HG02571 (cell line): ENCODE measurements around the gene PPP1R13L.
"Not testable (repeated sequence)": the region's sequence is repeated elsewhere in the genome, so short reads cannot be mapped to it uniquely, and the experiment has no call there.

Experiments used
- ATAC-seq: cut with Tn5 transposase; IDR thresholded peaks from one replicate; pipeline ENCODE4 v1.9.1; 2021; ENCODE audit warnings: mild to moderate bottlenecking, moderate library complexity; ENCODE audit not compliant: unreplicated experiment

PPP1R13L gene

DNA sequence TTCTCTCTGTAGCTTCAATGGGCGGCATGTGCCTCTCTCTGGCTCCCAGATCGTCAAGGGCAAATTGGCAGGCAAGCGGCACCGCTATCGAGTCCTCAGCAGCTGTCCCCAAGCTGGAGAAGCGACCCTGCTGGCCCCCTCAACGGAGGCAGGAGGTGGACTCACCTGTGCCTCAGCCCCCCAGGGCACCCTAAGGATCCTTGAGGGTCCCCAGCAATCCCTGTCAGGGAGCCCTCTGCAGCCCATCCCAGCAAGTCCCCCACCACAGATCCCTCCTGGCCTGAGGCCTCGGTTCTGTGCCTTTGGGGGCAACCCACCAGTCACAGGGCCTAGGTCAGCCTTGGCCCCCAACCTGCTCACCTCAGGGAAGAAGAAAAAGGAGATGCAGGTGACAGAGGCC lies 3.3 kb upstream of the PPP1R13L start:
- ATAC-seq, result no peak

DNA sequence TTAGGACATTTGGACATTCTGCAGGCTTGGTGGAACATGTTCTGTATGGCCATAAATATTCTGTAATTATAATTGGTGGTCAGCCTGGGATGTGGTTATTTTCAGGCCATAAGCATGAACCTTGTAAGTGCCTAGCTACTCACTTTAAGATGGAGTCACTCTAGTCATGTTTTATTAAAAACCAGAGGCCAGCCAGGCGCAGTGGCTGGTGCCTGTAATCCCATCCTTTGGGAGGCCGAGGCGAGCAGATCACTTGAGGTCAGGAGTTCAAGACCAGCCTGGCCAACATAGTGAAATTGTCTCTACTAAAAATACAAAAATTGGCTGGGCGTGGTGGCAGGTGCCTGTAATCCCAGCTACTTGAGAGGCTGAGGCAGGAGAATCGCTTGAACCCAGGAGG lies 2.7 kb upstream of the PPP1R13L start:
- not testable (repeated sequence) for ATAC-seq

DNA sequence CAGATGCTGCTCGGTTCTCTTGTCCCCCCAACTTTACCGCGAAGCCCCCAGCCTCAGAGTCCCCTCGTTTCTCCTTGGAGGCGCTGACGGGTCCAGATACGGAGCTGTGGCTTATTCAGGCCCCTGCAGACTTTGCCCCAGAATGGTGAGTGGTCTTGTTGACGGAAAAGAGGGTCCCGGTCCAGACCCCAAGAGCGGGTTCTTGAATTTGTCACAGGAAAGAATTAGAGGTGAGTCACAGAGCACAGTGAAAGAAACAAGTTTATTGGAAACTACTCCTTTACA lies 2.2 kb upstream of the PPP1R13L start:
- no peak for ATAC-seq

DNA sequence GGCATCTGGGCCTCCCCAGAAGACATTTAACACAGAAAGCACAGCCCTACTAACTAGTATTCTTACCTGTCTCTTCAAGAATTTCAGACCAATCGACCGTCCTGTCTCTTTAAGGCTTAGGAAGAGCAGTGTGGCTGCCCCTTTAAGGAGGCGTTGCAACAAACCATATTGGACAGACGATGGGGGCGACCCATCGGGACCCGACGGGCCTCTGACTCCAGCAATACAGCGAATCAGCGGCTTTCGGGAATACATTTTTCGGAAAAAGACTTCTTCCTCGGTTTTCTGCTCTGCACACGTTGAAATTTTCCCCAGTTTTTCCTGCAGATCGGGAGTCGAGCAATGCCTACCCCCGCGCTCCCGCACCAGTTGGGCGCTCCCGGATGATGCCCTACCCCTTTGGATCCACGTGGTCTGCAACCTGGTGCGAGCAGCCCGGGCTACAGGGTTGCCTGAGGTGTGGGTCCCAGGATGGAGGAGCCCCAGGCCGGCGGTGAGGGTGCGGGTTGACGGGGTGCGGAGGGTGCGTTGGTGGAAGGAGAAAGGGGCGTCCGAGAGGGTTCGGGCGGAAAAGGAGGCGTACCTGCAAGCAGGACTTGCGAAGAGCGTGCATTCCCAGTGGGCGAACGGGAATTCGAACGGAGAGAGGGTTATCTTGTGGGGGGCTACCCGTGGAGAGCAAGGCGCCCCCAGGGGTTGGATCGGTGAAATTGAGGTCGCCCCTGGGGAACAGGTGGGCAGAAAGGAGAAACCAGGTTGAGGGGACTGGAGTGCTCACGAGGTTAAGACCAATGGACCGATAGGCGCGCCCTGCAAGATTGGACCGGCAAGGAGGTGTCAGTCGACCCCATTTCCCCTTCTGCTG lies 1.6 kb upstream of the PPP1R13L start, which contains the start of gene POLR1G:
Gene POLR1G (plus strand): TSS at position 419 of the 865 bp plus-strand sequence. CDS start 53 bp downstream, at position 472.
- ATAC-seq, result peak; percentile 78

DNA sequence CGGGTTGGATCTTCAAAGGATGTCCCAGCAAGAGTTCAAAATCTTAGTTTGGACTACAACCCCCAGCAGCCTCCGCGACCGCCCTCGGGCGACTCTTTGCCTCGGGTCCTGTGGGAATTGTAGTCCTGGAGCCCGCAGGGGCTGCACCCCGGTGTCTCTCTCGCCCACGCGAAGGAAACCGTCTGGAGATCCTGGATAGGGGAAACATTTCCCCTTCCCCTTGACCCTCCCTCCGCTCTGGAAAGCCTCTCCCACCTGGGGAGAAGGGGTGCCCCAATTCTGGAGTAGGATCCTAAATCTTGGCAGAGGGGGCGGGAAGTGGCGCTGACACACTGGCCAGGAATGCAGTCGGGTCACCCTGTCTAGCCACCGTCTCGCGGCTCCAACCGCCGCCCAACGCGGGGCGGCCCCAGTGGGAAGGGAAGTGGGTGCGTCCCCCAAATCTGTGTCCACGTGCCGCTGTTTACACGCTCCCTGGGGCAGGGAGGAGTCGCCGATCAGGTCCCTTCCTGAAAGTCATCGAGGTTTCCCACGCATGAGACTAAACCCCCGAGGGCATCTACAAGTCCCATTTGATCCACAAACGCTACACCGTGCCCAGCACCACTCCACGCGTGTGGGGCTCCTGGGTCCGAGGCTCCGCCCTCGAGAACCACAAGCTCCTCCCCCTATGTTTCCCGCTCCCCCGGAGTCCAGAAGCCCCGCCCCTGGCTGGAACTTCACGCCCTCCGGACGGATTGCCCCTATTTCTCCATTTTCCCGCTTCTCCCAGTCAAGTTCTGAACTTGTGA lies 761 bp upstream of the PPP1R13L start:
- peak; percentile 40 for ATAC-seq

DNA sequence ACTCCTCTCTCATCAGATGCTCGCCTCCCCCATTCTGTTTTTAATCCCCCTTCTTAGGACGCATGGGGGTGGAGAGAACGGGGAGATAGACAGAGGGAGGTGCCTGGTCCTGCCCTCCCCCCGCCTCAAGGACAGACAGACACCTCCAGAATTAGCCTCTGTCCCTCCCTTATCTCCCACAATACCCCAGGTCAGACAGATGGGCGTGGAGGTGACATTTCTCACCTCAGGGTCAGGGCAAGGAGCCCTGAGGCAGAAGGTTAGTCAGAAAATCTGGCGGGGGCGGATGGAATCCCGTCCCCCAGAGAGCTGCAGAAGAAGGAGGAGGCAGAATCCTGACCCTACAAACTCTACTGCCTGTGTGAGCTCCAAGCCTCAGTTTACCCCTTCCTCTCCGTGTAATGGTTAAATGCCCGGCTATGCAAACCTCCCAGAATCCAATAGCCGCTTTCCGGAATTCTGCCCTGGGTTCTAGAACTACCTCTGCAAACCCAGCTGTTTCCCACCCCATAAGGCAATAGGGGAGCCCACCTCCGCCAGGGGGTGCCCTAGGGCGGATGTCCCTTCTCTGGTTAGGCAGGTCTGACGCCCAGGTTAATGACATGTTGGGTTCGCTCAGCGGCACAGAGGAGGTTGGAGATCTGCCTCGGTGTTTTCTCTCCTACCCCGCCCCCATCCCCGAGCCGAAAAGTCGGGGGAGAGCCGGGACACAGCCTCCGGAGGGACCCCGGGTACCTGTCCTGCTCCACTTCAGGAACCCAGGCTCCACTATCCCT lies 900 bp downstream of the PPP1R13L start:
- no peak for ATAC-seq

DNA sequence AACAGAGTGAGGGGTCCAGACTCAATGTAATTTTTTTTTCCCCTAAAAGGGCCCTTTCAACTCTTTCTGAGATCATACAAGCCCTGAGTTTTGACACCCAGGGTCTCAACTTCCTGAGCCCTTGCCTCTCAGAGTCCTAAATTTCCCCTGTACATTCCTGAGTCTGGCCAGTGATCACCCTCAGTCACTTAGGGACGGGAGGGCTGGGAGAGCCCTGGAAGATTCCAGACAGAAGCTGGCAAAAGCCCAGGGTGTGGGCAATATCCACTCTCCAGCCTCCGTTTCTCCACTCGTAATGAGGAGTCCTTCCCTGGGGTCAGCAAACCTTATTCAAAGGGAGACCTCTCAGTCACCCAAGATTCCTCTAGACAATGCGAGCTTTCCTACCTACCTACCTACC lies 1.6 kb downstream of the PPP1R13L start:
- ATAC-seq, result no peak

DNA sequence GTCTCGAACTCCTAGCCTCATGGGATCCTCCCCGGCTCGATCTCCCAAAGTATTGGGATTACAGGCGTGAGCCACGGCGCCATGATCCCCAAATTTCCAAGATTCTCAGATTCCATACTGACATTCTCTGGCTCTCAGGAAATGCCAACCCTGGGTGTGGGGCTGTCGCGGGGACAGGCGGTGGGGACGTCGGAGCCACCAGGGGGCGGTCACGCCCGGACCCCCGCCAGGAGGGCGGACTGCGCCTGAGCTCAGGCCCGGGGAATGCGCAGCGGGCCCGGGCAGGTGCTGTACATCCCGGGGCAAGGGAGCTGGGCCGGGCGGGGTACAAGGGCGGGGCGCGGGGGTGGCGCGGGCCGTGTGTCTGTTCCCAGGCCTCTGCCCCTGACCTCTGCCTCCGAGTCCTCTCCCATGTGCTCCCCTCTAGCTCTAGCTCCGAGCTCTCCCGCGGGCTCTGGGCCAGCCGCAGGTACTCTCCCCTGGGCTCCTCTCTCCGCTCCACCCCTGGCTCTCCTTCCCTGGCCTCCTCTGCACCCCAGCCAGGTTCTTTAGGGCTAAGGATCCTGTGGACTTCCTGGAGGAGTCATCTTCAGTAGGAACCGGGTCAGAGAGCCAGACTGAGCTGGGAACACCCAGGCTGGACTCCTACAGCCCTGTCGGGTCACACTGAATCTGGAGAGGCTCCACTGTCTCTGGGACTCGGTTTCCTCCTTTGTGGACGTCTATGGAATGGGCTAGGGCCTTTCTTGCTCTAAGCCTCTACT lies 2.4 kb downstream of the PPP1R13L start:
- ATAC-seq, result no peak

DNA sequence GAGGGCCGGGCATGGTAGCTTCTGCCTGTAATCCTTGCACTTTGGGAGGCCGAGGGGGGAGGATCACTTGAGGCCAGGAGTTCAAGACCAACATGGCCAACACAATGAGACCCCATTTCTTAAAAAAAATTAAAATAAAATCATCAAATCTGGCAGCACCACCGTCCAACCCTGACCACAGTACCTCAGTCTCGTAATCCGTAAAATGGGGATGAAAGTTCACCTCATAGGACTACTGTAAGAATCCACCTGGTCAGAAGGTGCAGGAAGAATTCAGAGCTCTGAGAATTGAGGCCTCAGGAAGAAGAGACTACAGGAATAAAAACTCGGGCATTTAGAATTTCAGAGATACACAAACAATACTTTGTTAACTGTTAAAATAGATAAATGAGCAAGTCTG lies 3.1 kb downstream of the PPP1R13L start:
- ATAC-seq, result no peak

DNA sequence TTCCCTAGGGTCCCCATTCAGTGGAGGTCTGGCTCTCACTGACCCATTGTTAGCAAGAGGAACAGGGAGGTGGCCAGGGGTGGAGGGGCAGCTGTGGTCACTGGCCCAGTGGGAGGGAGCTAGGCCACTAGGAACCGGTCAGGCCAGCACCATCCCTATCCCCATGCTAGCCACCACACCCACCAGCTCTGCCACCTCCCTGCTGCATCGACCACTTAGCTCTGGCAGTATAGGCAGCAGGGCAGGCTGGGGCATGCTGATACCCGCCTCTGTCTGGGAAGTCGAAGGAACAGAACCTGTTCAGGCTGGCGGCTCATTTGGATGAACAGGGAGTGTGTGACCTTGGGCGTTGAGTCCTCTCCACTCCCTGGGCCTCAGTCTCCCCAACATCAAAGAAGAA lies 4.7 kb downstream of the PPP1R13L start:
- no peak for ATAC-seq

DNA sequence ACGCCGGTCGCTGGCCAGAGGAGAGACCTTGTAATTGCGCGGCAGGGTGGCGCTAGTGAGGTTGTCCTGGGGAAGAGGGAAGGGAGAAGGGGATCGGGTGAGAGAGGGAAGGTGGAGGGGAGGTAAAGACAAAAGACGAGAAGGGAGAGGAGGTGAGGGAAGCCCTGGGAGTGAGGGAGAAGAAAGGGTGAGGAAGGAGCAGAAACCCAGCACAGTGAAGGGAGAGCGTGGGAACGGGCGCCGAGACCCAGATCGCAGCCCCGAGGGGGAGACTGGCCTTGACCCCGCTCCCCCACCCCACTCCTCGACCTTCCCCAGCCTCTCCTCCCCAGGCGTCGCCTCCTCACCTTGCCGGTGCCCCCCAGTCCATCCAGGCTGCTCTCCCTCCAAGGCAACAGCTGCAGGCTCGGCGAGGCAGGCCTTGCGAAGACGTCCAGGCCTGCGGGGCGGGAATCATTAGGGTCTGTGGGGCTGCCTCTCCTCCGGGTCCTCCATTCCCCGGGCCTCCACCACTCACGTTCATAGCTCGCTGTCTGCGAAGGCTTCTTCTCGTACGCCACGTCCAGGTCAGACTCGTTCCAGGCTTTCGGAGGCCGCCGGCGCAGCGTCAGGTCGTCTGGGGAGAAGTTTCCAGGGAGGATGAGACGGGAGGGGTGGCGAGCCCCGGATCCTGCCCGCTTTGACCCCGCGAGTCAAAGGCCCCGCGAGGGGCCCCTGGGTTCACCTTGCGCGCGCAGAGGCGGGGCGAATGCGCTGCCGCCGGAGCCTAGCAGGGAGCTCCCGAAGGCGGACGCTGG lies 8.8 kb downstream of the PPP1R13L start:
- ATAC-seq, result no peak

DNA sequence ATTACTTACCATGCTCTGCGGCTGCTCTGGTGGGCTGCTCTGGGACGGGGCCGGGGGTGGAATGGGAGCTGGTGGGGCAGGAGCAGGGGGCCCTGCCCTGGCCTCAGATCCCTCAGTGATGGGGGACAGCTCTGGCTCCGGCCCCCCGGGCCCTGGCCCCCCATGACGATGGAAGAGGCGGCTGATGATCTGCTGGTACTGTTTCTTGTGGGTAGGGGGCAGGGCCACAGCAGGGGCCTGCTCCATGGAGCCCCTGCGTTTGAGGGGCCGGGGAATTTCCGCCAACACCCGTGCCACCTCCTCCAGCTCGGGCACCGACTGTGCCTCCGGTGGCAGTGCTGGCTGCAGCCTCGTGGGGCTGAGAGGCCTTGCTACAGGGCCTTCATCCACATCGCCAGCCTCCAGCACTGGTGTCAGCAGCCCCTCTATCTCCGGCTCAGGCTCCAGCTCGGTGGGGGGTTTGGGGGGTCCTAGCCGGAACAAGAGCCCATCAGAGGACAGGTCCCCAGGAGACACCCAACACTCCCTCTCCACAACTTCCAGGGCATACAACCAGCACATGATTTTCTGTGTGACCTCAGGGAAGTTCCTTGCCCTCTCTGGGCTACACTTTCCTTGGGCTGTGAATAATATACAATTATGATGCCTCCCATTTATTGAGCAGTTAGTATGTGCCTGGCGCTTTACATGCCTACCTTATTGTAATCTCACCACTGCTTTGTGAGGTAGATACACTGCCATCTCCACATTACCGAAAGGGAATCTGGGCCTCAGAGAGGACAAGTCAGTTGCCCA lies 12.8 kb downstream of the PPP1R13L start:
- no peak for ATAC-seq

DNA sequence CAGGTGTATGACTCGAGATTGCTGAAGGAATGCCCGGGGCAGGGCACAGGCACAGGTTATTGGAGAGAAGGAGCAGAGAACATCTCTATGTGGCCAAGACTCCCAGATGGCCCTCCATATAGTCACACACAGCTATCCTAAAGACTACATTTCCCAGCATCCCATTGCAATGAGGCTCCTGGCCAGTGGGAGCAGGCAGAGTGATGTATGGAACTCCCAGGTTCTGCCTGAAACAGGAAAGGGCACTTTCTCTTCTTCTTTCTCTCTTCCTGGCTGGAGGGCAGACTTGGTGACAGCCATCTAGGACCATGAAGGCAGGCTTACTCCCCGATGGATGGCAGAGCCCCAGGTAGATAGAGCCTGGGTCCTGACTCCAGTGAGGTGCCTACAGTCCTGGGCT lies 13.5 kb downstream of the PPP1R13L start:
- no peak for ATAC-seq

DNA sequence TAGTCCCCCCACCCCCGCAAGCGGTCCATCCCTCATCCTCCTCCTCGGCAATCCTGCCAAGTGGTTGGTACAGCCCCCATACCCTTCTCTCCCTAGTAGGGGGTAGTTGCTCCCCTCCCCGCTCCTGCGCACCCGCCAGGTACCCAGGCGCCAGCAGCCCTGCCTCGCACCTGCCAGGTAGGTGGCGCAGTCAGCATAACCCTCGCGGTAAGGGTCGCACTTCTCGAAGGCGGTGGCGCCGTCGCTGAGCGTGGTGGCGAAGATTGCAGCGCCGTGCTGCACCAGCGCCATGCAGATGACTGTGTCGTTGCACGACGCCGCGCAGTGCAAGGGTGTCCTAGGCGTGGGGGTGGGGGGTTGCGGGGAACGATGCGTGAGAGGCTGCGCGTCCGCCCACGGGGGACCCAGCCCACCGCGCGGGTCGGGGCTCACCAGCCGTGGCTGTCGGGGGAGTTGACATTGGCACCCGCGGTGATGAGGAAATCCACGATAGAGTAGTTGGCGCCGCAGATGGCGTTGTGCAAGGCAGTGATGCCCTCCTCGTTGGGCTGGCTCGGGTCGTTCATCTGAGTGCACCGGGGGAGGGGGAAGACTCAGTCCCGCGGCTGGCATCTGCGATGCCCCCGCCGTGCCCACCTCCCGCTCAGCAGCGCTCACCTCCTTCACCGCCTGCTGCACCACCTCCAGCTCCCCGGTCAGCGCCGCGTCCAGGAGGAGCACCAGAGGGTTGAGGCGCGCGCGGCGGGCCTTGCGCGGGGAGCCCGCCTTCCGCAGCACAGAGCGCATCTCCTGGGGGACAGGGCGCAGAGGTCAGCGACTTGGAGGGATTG lies 19.3 kb downstream of the PPP1R13L start:
- no peak for ATAC-seq

DNA sequence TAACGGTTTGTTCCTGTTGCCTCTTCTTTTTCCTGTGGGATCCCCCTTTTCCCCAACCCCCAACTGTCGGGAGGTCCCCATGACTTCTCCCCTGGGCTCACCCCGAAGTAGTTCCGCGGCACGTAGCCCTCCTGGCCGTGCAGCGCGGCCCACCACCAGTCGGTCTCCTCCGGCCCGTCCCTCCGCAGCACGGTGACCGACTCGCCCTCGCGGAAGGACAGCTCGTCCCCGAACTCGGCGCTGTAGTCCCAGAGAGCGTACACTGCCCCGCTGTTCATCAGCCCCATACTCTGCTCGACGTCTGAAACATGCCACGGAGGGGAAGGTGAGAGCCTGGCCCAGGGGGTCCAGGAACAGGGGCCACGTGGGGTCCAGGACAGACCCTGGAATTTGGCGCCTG lies 22.4 kb downstream of the PPP1R13L start:
- ATAC-seq, result no peak

DNA sequence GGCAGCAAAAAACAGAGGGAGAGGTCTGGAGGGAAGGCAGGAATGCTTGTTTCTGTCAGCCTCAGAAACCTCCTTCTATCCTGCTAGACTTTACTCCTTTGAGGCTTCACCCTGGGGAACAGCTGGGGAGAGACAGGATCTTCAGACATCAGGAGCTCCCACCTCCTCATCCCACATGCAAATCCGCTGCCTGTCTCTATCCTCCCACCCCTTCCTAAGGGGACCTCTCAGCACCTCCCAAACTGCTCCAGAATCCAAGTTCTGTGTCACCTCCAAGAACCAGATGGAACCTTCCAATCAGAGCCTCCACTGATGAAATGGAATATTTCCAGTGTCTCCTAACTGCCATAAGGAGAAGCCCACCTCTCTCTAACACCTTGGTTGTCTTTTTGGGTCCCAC lies 24.8 kb downstream of the PPP1R13L start:
- no peak for ATAC-seq

DNA sequence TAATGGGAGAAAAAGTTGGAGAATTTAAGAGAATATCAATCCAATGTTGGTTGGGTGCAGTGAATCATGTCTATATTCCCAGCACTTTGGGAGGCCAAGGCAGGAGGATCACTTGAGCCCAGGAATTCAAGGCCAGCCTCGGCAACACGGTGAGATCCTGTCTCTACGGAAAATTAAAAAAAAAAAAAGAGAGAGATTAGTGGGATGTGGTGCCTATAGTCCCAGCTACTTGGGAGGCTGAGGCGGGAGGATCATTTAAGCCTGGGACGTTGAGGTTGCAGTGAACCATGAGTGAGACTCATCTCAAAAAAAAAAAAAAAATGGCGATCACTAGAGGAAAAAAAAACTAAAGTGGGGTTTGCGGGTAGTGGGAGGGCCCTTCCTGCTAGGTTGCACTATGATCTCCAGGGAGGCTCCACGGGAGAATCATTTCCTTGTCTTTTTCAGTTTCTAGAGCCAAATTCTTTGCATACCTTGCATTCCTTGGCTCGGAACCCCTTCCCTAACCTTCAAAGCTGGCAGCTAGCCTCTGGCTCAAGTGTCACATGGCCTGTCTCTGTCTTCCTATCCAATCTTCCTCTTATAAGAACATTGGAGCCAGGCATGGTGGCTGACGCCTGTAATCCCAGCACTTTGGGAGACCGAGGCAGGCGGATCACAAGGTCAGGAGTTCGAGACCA lies 28.7 kb downstream of the PPP1R13L start:
- no peak for ATAC-seq
